HG03457 (cell line): ENCODE measurements around the gene C19orf12.

Source experiments
- ATAC-seq: cut with Tn5 transposase; IDR thresholded peaks from one replicate; pipeline ENCODE4 v1.9.1; 2021; ENCODE audit warnings: moderate number of reproducible peaks; ENCODE audit not compliant: unreplicated experiment

C19orf12 gene

GRCh38 chr19:29697523-29698261, 17.4 kb downstream of the C19orf12 start:
- ATAC-seq, result no peak

- ATAC-seq, result no peak
Measured at GRCh38 chr19:29696565-29696846, 18.6 kb downstream of the C19orf12 start.

- no peak for ATAC-seq
Measured at GRCh38 chr19:29695765-29696564, 19.1 kb downstream of the C19orf12 start.

GRCh38 chr19:29694669-29695627, 20.1 kb downstream of the C19orf12 start:
- ATAC-seq, result no peak

- ATAC-seq, result no peak
Measured at GRCh38 chr19:29694161-29694560, 20.9 kb downstream of the C19orf12 start.

GRCh38 chr19:29690842-29691241, 24.2 kb downstream of the C19orf12 start:
- no peak for ATAC-seq

GRCh38 chr19:29687897-29688728, 26.9 kb downstream of the C19orf12 start:
- no peak for ATAC-seq

GRCh38 chr19:29687244-29687896, 27.7 kb downstream of the C19orf12 start:
- no peak for ATAC-seq

- no peak for ATAC-seq
Measured at GRCh38 chr19:29686285-29686805, 28.7 kb downstream of the C19orf12 start.

- ATAC-seq, result no peak
Measured at GRCh38 chr19:29685326-29685725, 29.7 kb downstream of the C19orf12 start.

- no peak for ATAC-seq
Measured at GRCh38 chr19:29683009-29683408, 32.1 kb downstream of the C19orf12 start.

- ATAC-seq, result no peak
Measured at GRCh38 chr19:29682236-29682895, 32.7 kb downstream of the C19orf12 start.

- ATAC-seq, result no peak
Measured at GRCh38 chr19:29681422-29682235, 33.4 kb downstream of the C19orf12 start.

- ATAC-seq, result no peak
Measured at GRCh38 chr19:29680937-29681336, 34.1 kb downstream of the C19orf12 start.

GRCh38 chr19:29680447-29680846, 34.6 kb downstream of the C19orf12 start:
- ATAC-seq, result peak; percentile 52

GRCh38 chr19:29679598-29680210, 35.4 kb downstream of the C19orf12 start:
- ATAC-seq, result no peak

- no peak for ATAC-seq
Measured at GRCh38 chr19:29678484-29679106, 36.5 kb downstream of the C19orf12 start.
